GM21576 (cell line): ENCODE data around the gene PDE4D.
"Not testable (repeated sequence)": the region's sequence is repeated elsewhere in the genome, so short reads cannot be mapped to it uniquely, and the experiment has no call there.

Source experiments
- ATAC-seq: cut with Tn5 transposase; IDR thresholded peaks from one replicate; pipeline ENCODE4 v1.9.1; 2021; ENCODE audit warnings: mild to moderate bottlenecking, moderate library complexity; ENCODE audit not compliant: unreplicated experiment

The PDE4D gene

GRCh38 chr5:59770953-59771352, 122.6 kb downstream of the PDE4D start:
- ATAC-seq = no peak

DNA sequence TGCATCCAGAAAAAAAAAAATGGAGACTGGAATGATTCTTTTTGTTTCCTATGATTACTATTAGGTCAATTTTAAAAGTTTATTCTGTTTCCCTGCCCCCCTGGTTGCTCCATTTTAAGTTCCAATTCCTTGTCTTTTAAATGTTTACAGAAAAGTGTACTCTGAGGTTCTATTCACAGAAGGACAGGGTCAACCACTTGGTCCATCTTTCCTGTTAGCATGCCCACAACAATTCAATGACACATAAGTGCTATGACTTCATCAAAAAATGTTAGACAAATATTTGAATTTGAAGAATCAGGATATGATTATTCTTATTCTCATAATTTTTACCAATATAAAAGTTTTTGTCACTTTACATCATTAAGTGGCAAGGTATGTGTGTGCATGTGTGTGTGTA, 123.7 kb downstream of the PDE4D start:
- ATAC-seq = no peak

GRCh38 chr5:59769041-59769360, 124.5 kb downstream of the PDE4D start:
- ATAC-seq = no peak

DNA sequence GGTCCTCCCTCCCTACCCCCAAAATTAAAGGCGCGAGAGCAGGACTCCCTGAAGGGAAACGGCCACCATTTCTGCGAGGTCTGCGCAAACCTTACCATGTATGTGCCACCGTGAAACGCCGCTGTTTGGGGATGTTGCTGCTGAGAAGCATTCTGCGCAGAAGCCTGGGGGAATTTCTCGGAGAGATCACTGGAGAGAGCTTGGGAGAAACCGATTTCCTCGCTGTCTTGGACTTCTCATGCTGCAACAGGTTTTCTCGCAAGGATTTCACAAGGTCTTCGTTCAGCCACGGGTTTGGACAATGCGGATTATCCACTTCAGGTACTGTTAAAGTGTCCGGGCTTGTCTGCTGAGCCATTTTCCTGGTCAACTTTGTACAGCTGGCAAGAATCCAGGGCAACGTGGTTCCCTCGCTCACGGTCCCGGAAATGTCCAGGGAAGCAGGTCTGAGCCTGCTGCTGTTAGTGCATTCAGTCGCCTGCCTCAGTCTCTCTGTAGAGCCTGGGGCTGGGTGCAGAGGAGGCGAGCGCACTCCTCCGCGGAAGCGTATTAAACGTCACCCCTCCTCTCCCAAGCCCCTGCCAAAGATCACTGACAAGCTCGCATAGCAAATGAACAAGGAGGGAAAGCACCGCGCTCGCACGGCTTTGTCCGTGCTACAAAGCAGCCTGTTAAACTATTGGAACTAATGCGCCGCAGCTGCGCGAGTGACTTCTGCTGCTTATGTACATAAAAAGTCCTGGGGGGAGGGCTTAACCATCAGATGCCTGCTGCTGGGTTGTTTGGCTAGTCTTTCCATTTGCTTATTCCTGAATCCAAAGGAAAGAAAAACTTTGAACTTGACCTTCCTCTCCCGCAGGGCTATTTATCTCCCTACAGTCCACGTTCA, 125.1 kb downstream of the PDE4D start:
- ATAC-seq = no peak

GRCh38 chr5:59767681-59768151, 125.8 kb downstream of the PDE4D start:
- no peak for ATAC-seq

DNA sequence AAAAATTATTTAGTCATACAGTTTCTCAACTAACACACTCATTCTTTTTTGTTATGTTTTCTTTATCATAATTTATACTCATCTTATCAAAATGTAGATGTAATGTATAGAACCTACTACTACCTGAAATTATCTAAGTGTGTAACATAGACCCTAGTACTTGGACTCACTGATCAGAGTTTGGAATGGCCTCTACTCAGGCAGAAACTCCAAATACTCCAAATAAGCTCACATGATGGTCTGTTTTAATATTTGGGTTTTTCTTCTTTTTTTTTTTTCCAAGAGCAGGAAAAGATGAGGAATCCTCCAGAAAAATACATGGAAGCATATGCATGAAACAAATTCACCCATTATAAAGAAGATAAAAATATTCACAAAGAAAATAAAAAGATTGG, 126.3 kb downstream of the PDE4D start:
- no peak for ATAC-seq

GRCh38 chr5:59766427-59767210, 126.9 kb downstream of the PDE4D start:
- no peak for ATAC-seq

DNA sequence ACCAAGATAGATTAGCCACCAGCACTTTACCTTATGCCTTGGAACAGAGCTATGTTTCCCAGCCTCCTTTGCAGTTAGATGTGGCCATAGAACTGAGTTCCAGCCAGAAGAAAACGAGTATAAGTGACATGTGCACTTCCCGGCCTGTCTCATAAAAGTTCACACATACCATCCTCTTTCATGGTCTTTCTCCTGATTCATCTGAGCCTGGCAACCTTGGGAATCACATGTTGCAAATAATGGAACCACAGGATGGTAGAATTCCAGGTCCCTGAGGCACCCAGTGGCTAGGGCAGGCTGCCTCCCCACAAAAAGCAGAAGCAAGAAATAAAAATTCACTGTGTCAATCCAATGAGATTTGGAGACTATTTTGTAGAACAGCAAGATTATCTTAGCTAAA, 128.1 kb downstream of the PDE4D start:
- ATAC-seq = no peak

DNA sequence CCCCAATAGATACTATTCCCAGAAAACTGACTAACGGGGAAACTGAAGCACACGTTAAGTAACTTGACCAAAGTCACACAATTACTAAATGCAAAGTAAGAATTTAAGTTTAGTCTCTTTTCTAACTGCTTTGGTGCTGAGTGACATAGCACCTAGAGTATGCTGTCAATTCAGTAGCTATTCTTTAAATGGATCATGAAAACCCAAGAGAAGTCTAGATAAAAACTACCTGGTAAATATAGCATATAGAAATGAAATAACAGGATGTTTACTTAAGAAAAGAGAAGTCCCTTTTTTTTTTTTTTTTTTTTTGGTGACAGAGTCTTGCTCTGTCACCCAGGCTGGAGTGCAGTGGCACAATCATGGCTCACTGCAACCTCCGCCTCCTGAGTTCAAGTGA, 129.2 kb downstream of the PDE4D start:
- ATAC-seq = no peak

- no peak for ATAC-seq
These were observed 130.0 kb downstream of the PDE4D start for GRCh38 chr5:59763541-59763940.

DNA sequence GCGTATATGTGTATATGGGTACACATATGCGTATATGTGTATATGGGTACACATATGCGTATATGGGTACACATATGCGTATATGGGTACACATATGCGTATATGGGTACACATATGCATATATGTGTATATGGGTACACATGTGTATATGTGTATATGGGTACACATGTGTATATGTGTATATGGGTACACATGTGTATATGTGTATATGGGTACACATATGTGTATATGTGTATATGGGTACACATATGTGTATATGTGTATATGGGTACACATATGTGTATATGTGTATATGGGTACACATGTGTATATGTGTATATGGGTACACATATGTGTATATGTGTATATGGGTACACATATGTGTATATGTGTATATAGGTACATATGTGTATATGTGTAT, 131.3 kb downstream of the PDE4D start:
- not testable (repeated sequence) for ATAC-seq

- ATAC-seq = no peak
These were observed 132.7 kb downstream of the PDE4D start for GRCh38 chr5:59760785-59761348.

GRCh38 chr5:59759600-59760351, 133.8 kb downstream of the PDE4D start:
- no peak for ATAC-seq

GRCh38 chr5:59758566-59758965, 135.0 kb downstream of the PDE4D start:
- no peak for ATAC-seq

GRCh38 chr5:59757442-59757841, 136.1 kb downstream of the PDE4D start:
- no peak for ATAC-seq

- no peak for ATAC-seq
These were observed 137.0 kb downstream of the PDE4D start for GRCh38 chr5:59756373-59757035.

GRCh38 chr5:59755476-59755875, 138.1 kb downstream of the PDE4D start:
- no peak for ATAC-seq

DNA sequence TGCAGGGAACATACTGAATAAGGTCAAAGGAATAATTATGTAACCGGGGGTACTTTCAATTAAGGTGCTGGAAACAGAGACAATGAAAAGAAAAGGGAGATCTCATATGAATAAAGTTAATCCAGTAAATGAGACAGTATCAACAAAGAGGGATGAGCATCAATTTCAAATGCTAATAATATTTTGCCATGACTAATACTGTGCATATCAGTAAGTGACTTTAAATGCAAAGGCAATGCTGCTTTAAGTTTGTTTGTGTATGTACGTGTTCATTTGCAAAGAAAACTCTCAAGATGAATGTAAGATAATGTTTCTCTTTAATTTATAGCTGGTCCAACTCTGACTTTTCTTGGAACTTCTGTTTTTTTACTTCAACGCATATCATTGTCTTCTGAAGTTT, 139.9 kb downstream of the PDE4D start:
- no peak for ATAC-seq

DNA sequence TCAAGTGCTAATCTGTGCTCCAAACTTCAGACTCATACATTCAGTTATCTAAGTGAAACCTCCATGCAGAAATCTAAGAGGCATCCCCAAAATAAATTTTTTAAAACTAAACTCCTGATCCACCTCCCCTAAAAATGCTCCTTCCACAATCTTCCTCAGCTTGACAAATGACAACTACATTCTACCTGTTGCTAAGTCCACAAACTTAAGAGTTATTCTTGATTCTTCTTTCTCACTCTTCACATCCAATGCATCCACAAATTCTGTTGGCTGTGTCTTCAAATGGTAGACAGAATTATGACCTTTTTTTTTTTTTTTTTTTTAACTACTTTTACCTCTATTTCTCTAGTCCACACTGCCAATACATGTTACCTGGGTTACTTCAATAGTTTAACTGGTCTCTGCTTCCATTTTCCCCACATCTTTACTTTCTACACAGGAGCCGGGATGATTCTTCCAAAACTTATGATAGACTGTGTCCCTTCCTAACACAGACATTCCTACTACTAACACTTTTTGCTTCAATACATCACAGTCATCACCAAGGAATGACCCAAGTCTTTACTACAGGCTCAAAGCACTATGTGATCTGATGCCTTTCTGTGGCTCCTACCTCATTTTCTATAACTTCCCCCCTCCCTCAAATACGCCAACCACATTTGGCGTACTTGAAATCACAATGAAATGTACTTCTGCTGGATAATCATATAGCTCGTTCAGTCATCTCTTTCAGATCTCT, 143.6 kb downstream of the PDE4D start:
- no peak for ATAC-seq
